HEK293 (cell line): Measurements from ENCODE around the gene ZIC5.

Experiments used
- CTCF ChIA-PET: fragments of 350-600 bp; formaldehyde crosslinking; extraction: SDS; loops from one replicate; lab custom pipeline; 2021; ENCODE audit warnings: antibody characterized with exemption; lab: Yijun Ruan, JAX
- POLR2A ChIA-PET: fragments of 300-600 bp; formaldehyde crosslinking; extraction: SDS; loops from one replicate; lab custom pipeline; 2020; ENCODE audit warnings: antibody characterized with exemption, inconsistent platforms; lab: Yijun Ruan, JAX
- H3K27ac ChIP-seq: fragments of 200-500 bp; sonication (Bioruptor generic); 2 replicates; pipeline ENCODE4 v1.5.1; 2014; ENCODE audit warnings: low read depth, low read length, control low read depth, inconsistent platforms; ENCODE audit errors: extremely low read depth
- H3K36me3 ChIP-seq, 2 experiments: fragments of 200-500 bp in 1 of 2; sonication (Bioruptor generic) in 1 of 2; 1 replicate in 1 of 2; 2 replicates in 1 of 2; pipeline ENCODE4 v1.5.1; 2014 to 2017; ENCODE audit warnings: inconsistent platforms in 2 of 2, low read length in 2 of 2; ENCODE audit not compliant: control insufficient read depth in 2 of 2, insufficient read depth in 1 of 2
- H3K4me1 ChIP-seq: fragments of 200-500 bp; sonication (Bioruptor generic); 2 replicates; pipeline ENCODE4 v1.5.1; 2014; ENCODE audit warnings: mild to moderate bottlenecking, low read length, inconsistent platforms; ENCODE audit not compliant: control insufficient read depth, insufficient read depth
- H3K4me3 ChIP-seq: 2 replicates; pipeline ENCODE4 v1.5.1; 2011; ENCODE audit warnings: low read depth, mild to moderate bottlenecking, control low read depth, low read length, moderate library complexity
- H3K9me3 ChIP-seq: fragments of 200-500 bp; sonication (Bioruptor generic); 2 replicates; pipeline ENCODE4 v1.5.1; 2014; ENCODE audit warnings: low read depth, low read length, inconsistent platforms; ENCODE audit not compliant: control insufficient read depth, insufficient read depth
- EGR2 ChIP-seq: fragments of 450-650 bp; formaldehyde crosslinking; IDR thresholded peaks from 2 replicates; pipeline ENCODE4 v1.5.1; 2016; ENCODE audit warnings: low read depth, missing biosample characterization, missing genetic modification characterization
- FEZF1 ChIP-seq: fragments of 450-650 bp; formaldehyde crosslinking; IDR thresholded peaks from 2 replicates; pipeline ENCODE4 v1.5.1; 2016; ENCODE audit warnings: missing biosample characterization, missing genetic modification characterization
- MYNN ChIP-seq: fragments of 450-650 bp; formaldehyde crosslinking; IDR thresholded peaks from 2 replicates; pipeline ENCODE4 v1.5.1; 2016; ENCODE audit warnings: missing biosample characterization, missing genetic modification characterization, borderline replicate concordance
- SCRT1 ChIP-seq: fragments of 450-650 bp; formaldehyde crosslinking; IDR thresholded peaks from 2 replicates; pipeline ENCODE4 v1.5.1; 2016; ENCODE audit warnings: missing biosample characterization, missing genetic modification characterization, borderline replicate concordance
- ZBTB1 ChIP-seq: fragments of 450-650 bp; formaldehyde crosslinking; IDR thresholded peaks from 2 replicates; pipeline ENCODE4 v1.5.1; 2016; ENCODE audit warnings: missing biosample characterization, missing genetic modification characterization
- ZFHX2 ChIP-seq: fragments of 450-650 bp; formaldehyde crosslinking; conservative IDR thresholded peaks from 2 replicates; pipeline ENCODE4 v1.5.1; 2016; ENCODE audit warnings: missing biosample characterization, missing genetic modification characterization
- ZNF112 ChIP-seq: fragments of 450-650 bp; formaldehyde crosslinking; IDR thresholded peaks from 2 replicates; pipeline ENCODE4 v1.5.0; 2017; ENCODE audit warnings: missing biosample characterization, missing genetic modification characterization
- ZNF114 ChIP-seq: fragments of 450-650 bp; formaldehyde crosslinking; IDR thresholded peaks from 2 replicates; pipeline ENCODE4 v1.5.0; 2017; ENCODE audit warnings: missing biosample characterization, missing genetic modification characterization
- ZNF146 ChIP-seq: fragments of 450-650 bp; formaldehyde crosslinking; IDR thresholded peaks from 2 replicates; pipeline ENCODE4 v1.5.1; 2016; ENCODE audit warnings: missing biosample characterization, missing genetic modification characterization
- ZNF214 ChIP-seq: fragments of 450-650 bp; formaldehyde crosslinking; IDR thresholded peaks from 2 replicates; pipeline ENCODE4 v1.5.1; 2017; ENCODE audit warnings: missing biosample characterization, mild to moderate bottlenecking, missing genetic modification characterization, borderline replicate concordance
- ZNF280D ChIP-seq: fragments of 450-650 bp; formaldehyde crosslinking; IDR thresholded peaks from 2 replicates; pipeline ENCODE4 v1.5.1; 2016; ENCODE audit warnings: missing biosample characterization, missing genetic modification characterization
- ZNF398 ChIP-seq: fragments of 450-650 bp; formaldehyde crosslinking; IDR thresholded peaks from 2 replicates; pipeline ENCODE4 v1.5.1; 2017; ENCODE audit warnings: missing biosample characterization, missing genetic modification characterization
- ZNF501 ChIP-seq: fragments of 450-650 bp; formaldehyde crosslinking; IDR thresholded peaks from 2 replicates; pipeline ENCODE4 v1.5.1; 2016; ENCODE audit warnings: missing biosample characterization, missing genetic modification characterization
- ZNF580 ChIP-seq: fragments of 450-650 bp; formaldehyde crosslinking; IDR thresholded peaks from 2 replicates; pipeline ENCODE4 v1.5.1; 2016; ENCODE audit warnings: missing biosample characterization, missing genetic modification characterization
- ZNF621 ChIP-seq: fragments of 450-650 bp; formaldehyde crosslinking; IDR thresholded peaks from 2 replicates; pipeline ENCODE4 v1.5.1; 2017; ENCODE audit warnings: missing biosample characterization, missing genetic modification characterization
- ZSCAN5A ChIP-seq: fragments of 450-650 bp; formaldehyde crosslinking; IDR thresholded peaks from 2 replicates; pipeline ENCODE4 v1.5.1; 2016; ENCODE audit warnings: missing biosample characterization, missing genetic modification characterization
- ZXDB ChIP-seq: fragments of 450-650 bp; formaldehyde crosslinking; IDR thresholded peaks from 2 replicates; pipeline ENCODE4 v1.5.1; 2016; ENCODE audit warnings: missing biosample characterization, missing genetic modification characterization
- TF ChIP-seq, protein P1 (sequence below): fragments of 450-650 bp; formaldehyde crosslinking; IDR thresholded peaks from 2 replicates; pipeline ENCODE4 v1.5.1; 2016; ENCODE audit warnings: missing biosample characterization, missing genetic modification characterization, low read depth
- TF ChIP-seq, protein P2 (sequence below): fragments of 450-650 bp; formaldehyde crosslinking; IDR thresholded peaks from 2 replicates; pipeline ENCODE4 v1.5.1; 2016; ENCODE audit warnings: missing biosample characterization, missing genetic modification characterization
- TF ChIP-seq, protein P3 (sequence below): fragments of 450-650 bp; formaldehyde crosslinking; IDR thresholded peaks from 2 replicates; pipeline ENCODE4 v1.5.1; 2016; ENCODE audit warnings: missing biosample characterization, missing genetic modification characterization

Gene ZIC5

DNA sequence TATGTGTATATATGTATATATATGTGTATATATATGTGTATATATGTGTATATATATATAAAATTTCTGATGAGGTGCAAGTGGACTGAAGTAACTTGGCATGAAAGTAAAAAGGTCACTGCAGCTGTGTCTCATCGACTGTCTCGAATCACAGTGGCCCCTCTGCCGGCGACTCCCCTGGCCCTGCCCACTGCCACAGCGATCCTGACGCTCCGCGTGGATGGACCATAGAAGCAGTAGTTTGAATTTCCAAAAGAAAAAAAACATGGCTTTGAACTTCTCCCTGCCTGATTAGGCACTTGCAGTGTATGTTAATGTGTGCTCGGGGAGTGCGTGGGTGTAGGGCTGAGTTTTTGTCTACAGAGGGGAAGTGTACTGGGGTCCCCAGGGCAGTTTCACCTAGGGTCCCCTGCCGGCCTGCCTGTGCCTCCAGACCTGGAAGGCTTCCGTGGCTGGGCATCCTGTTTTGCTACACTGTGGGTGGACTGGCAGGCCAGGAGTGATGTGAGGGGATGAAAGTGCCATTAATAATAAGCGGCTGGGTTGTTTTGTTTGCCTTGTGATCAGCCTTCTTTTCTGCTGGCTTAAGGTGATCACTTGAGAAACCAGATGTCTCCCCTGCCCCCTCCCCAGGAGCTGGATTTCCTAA, 10.8 kb downstream of the ZIC5 start:
- peak; percentile 59; the same call in 1 of the 2 replicates for TF ChIP-seq ZFHX2 (tag by site-specific recombination)
- 0 out of 2 replicates have a peak, but pooled peaks have one; percentile 15 for TF ChIP-seq EGR2 (tag by site-specific recombination)
- no peak for TF ChIP-seq ZXDB (tag by site-specific recombination)
- Histone ChIP-seq H3K4me3 (no peak overlapping the region), H3K36me3 (peaks cover 5 to 14% of the 10 kb centered on the region in 2 experiments; a peak in 2 of 3 replicates), H3K27ac (no peak overlapping the region), H3K4me1 (peaks cover 20% of the 10 kb centered on the region), H3K9me3 (no peaks in the 10 kb centered on the region)
- CTCF ChIA-PET = no interaction called here
- POLR2A ChIA-PET = no interaction called here

DNA sequence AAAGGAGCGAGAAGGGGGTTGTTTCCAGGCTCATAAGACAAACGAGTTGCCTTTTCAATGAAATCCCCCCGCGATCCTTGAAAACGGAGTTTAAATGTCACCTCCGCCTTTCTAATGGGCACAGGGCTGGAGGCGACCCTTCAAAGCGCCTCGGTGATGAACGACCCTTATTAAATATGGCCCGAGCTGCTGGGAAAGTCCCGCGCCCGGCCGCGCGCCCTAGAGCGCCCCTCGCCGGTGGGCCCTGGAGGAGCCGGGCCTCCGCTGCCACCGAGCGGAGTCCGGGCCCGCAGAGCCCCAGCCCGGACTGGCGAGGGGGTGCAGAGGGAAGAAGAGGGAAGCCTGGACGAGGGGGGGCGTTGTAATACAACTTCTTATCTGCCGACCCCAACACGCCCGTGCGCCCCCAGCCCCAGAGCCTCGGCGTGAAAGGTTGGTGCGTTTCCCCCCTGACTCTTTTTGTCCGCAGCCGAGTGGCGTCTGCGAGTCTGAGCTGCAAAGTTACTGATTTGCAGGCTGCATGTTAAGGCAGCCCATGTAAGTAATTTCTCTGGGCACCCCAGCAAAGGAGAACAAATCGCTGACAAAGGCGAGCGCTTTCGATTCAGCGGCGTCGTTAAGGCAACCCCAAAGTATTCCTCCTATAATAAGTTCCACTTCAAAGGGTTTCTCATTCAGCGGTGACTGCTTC, 11.9 kb downstream of the ZIC5 start:
- POLR2A ChIA-PET = no interaction called here
- Histone ChIP-seq H3K4me3 (no peak overlapping the region), H3K9me3 (no peaks in the 10 kb centered on the region), H3K36me3 (peaks cover 5 to 6% of the 10 kb centered on the region in 2 experiments; a peak in 2 of 3 replicates), H3K27ac (no peak overlapping the region), H3K4me1 (peaks cover 20% of the 10 kb centered on the region)
- CTCF ChIA-PET = interaction anchor here (0.5 to 0.9 kb wide), 3 partner anchors 43 to 60 kb away, joined by 3 to 4 read pairs (median 3); no protein-coding TSS in a partner anchor
- TF ChIP-seq ZSCAN5A (tag by site-specific recombination) = no peak
- TF ChIP-seq, protein P1, sequence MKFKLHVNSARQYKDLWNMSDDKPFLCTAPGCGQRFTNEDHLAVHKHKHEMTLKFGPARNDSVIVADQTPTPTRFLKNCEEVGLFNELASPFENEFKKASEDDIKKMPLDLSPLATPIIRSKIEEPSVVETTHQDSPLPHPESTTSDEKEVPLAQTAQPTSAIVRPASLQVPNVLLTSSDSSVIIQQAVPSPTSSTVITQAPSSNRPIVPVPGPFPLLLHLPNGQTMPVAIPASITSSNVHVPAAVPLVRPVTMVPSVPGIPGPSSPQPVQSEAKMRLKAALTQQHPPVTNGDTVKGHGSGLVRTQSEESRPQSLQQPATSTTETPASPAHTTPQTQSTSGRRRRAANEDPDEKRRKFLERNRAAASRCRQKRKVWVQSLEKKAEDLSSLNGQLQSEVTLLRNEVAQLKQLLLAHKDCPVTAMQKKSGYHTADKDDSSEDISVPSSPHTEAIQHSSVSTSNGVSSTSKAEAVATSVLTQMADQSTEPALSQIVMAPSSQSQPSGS (tag by site-specific recombination) = no peak
- TF ChIP-seq, protein P2, sequence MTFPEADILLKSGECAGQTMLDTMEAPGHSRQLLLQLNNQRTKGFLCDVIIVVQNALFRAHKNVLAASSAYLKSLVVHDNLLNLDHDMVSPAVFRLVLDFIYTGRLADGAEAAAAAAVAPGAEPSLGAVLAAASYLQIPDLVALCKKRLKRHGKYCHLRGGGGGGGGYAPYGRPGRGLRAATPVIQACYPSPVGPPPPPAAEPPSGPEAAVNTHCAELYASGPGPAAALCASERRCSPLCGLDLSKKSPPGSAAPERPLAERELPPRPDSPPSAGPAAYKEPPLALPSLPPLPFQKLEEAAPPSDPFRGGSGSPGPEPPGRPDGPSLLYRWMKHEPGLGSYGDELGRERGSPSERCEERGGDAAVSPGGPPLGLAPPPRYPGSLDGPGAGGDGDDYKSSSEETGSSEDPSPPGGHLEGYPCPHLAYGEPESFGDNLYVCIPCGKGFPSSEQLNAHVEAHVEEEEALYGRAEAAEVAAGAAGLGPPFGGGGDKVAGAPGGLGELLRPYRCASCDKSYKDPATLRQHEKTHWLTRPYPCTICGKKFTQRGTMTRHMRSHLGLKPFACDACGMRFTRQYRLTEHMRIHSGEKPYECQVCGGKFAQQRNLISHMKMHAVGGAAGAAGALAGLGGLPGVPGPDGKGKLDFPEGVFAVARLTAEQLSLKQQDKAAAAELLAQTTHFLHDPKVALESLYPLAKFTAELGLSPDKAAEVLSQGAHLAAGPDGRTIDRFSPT = no peak
- no peak for TF ChIP-seq ZNF112 (tag by site-specific recombination)
- no peak for TF ChIP-seq ZBTB1 (tag by site-specific recombination)
- no peak for TF ChIP-seq FEZF1 (tag by site-specific recombination)
- no peak for TF ChIP-seq ZNF214
- no peak for TF ChIP-seq ZFHX2 (tag by site-specific recombination)
- TF ChIP-seq, protein P3, sequence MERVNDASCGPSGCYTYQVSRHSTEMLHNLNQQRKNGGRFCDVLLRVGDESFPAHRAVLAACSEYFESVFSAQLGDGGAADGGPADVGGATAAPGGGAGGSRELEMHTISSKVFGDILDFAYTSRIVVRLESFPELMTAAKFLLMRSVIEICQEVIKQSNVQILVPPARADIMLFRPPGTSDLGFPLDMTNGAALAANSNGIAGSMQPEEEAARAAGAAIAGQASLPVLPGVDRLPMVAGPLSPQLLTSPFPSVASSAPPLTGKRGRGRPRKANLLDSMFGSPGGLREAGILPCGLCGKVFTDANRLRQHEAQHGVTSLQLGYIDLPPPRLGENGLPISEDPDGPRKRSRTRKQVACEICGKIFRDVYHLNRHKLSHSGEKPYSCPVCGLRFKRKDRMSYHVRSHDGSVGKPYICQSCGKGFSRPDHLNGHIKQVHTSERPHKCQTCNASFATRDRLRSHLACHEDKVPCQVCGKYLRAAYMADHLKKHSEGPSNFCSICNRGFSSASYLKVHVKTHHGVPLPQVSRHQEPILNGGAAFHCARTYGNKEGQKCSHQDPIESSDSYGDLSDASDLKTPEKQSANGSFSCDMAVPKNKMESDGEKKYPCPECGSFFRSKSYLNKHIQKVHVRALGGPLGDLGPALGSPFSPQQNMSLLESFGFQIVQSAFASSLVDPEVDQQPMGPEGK (tag by site-specific recombination) = no peak
- TF ChIP-seq SCRT1 (tag by site-specific recombination) = no peak
- no peak for TF ChIP-seq ZNF146 (tag by site-specific recombination)
- no peak for TF ChIP-seq ZNF580 (tag by site-specific recombination)
- no peak for TF ChIP-seq ZNF398 (tag by site-specific recombination)
- no peak for TF ChIP-seq ZNF114
- no peak for TF ChIP-seq ZNF280D (tag by site-specific recombination)
- TF ChIP-seq MYNN (tag by site-specific recombination) = no peak
- TF ChIP-seq ZNF621 (tag by site-specific recombination) = no peak
- TF ChIP-seq ZNF501 (tag by site-specific recombination) = no peak
